Smooth muscle cell (in vitro differentiated cells): ENCODE data around the gene PRPF38B. TPM values are rescaled to one million over a fixed set of nuclear protein-coding genes. Genes with fewer than 3 reads are reported as not detected.
A peak's percentile ranks its signal among the peaks of the same experiment; 100 is the strongest.

Experiments used
- DNase-seq: peaks from one replicate; lab custom pipeline; 2025; ENCODE audit not compliant: unreplicated experiment; lab: John Stamatoyannopoulos, UW
- H2AFZ ChIP-seq: fragments of 200-600 bp; sonication (generic); 2 replicates; pipeline ENCODE4 v1.6.0; 2016; ENCODE audit warnings: antibody characterized with exemption, low read depth, mild to moderate bottlenecking
- H3F3A ChIP-seq: fragments of 200-600 bp; sonication (generic); 2 replicates; pipeline ENCODE4 v1.6.0; 2017; ENCODE audit warnings: antibody characterized with exemption, low read depth
- H3K27ac ChIP-seq: fragments of 200-600 bp; sonication (generic); 2 replicates; pipeline ENCODE4 v1.5.1; 2016; ENCODE audit warnings: low read depth, mild to moderate bottlenecking
- H3K27me3 ChIP-seq: fragments of 200-600 bp; sonication (generic); 2 replicates; pipeline ENCODE4 v1.6.1; 2016; ENCODE audit warnings: low read depth, mild to moderate bottlenecking
- H3K36me3 ChIP-seq: fragments of 200-600 bp; sonication (generic); 2 replicates; pipeline ENCODE4 v1.5.1; 2016; ENCODE audit warnings: low read depth
- H3K4me1 ChIP-seq: fragments of 200-600 bp; sonication (generic); 2 replicates; pipeline ENCODE4 v1.5.1; 2016; ENCODE audit warnings: low read depth
- H3K4me2 ChIP-seq: fragments of 200-600 bp; sonication (generic); 2 replicates; pipeline ENCODE4 v1.6.0; 2016; ENCODE audit warnings: mild to moderate bottlenecking
- H3K4me3 ChIP-seq: fragments of 200-600 bp; sonication (generic); 2 replicates; pipeline ENCODE4 v1.5.1; 2016; ENCODE audit warnings: mild to moderate bottlenecking
- H3K79me2 ChIP-seq: fragments of 200-600 bp; sonication (generic); 2 replicates; pipeline ENCODE4 v1.6.0; 2016; ENCODE audit warnings: low read depth, mild to moderate bottlenecking
- H3K9ac ChIP-seq: fragments of 200-600 bp; sonication (generic); 2 replicates; pipeline ENCODE4 v1.6.0; 2016; ENCODE audit warnings: low read depth
- H3K9me3 ChIP-seq: fragments of 200-600 bp; sonication (generic); replicated peaks from 2 replicates; pipeline ENCODE4 v1.5.1; 2016; ENCODE audit warnings: low read depth
- H4K20me1 ChIP-seq: fragments of 200-600 bp; sonication (generic); 2 replicates; pipeline ENCODE4 v1.6.0; 2016; ENCODE audit warnings: low read depth
- CTCF ChIP-seq: fragments of 200-600 bp; sonication (generic); IDR thresholded peaks from 2 replicates; pipeline ENCODE4 v1.5.1; 2017; ENCODE audit warnings: borderline replicate concordance, mild to moderate bottlenecking, antibody characterized with exemption; ENCODE audit not compliant: insufficient read depth, poor library complexity, severe bottlenecking
- whole genome bisulfite sequencing: methylation state at CpG from one replicate; pipeline ENCODE4 v1.1.7; 2016; ENCODE audit warnings: low lambda C conversion rate; 5-methylcytosine and 5-hydroxymethylcytosine counted together
- polyA plus RNA-seq: library from polyadenylated mRNA; unstranded; fragments of >200 nt; fragmentation: Nextera tagmentation; extraction: Ambion mirVana; gene quantifications from 2 replicates; pipeline ENCODE4 v1.2.1, GENCODE V29; 2016
- total RNA-seq: library from RNA; depleted of rRNA; stranded (reverse); fragments of >200 nt; gene quantifications from 2 replicates; pipeline ENCODE4 v1.2.3, GENCODE V29; 2014

Gene PRPF38B
- total and polyA plus RNA-seq, 2 experiments from 2014 or later = 20.6 to 28.0 TPM

- H3K4me2 ChIP-seq = peak within 1 kb of the TSS; percentile 74
- peaks cover 18% of the 10 kb centered on the region for H3K4me1 ChIP-seq
- H4K20me1 ChIP-seq = no peaks in the 10 kb centered on the region
- no peaks in the 10 kb centered on the region for H3K27me3 ChIP-seq
- H2AFZ ChIP-seq = peak within 1 kb of the TSS; percentile 64
- DNase-seq = no peak
- H3F3A ChIP-seq = no peaks in the 10 kb centered on the region
- no peaks in the 10 kb centered on the region for H3K36me3 ChIP-seq
- no peaks in the 10 kb centered on the region for H3K79me2 ChIP-seq
- peak within 1 kb of the TSS; percentile 22 for H3K27ac ChIP-seq
- WGBS = 34% methylated on average over 9 of the region's 9 CpGs
- H3K4me3 ChIP-seq = no peak within 1 kb of the TSS
- H3K9ac ChIP-seq = no peak within 1 kb of the TSS
- no peaks in the 10 kb centered on the region for H3K9me3 ChIP-seq
- TF ChIP-seq CTCF = no peak
Observed at GRCh38 chr1:108712606-108713150, 20.6 kb downstream of the PRPF38B start, which contains the start of gene FNDC7. TSS of gene FNDC7 (plus strand) at chr1:108712908. CDS start at chr1:108712934, 26 bp downstream.

GRCh38 chr1:108715932-108716331 lies 23.8 kb downstream of the PRPF38B start:
- peaks cover 18% of the 10 kb centered on the region for H3K4me1 ChIP-seq
- no peaks in the 10 kb centered on the region for H3K36me3 ChIP-seq
- H2AFZ ChIP-seq = peak overlapping the region; percentile 69
- no peak for TF ChIP-seq CTCF
- H3K9me3 ChIP-seq = no peaks in the 10 kb centered on the region
- peaks cover 15% of the 10 kb centered on the region for H3F3A ChIP-seq
- H3K27ac ChIP-seq = peak overlapping the region; percentile 73
- 51% methylated on average over 5 of the region's 5 CpGs for WGBS
- H4K20me1 ChIP-seq = no peaks in the 10 kb centered on the region
- DNase-seq = no peak
- H3K4me3 ChIP-seq = no peak overlapping the region
- peak overlapping the region; percentile 43 for H3K4me2 ChIP-seq
- no peaks in the 10 kb centered on the region for H3K27me3 ChIP-seq
- no peak overlapping the region for H3K9ac ChIP-seq
- H3K79me2 ChIP-seq = no peaks in the 10 kb centered on the region

- H3K9me3 ChIP-seq = no peaks in the 10 kb centered on the region
- H3K4me2 ChIP-seq = no peak overlapping the region
- H3F3A ChIP-seq = peaks cover 16% of the 10 kb centered on the region
- no peak overlapping the region for H3K9ac ChIP-seq
- H4K20me1 ChIP-seq = no peaks in the 10 kb centered on the region
- no peaks in the 10 kb centered on the region for H3K79me2 ChIP-seq
- H3K36me3 ChIP-seq = no peaks in the 10 kb centered on the region
- H3K4me1 ChIP-seq = peaks cover 20% of the 10 kb centered on the region
- H3K4me3 ChIP-seq = no peak overlapping the region
- no peaks in the 10 kb centered on the region for H3K27me3 ChIP-seq
- TF ChIP-seq CTCF = no peak
- DNase-seq = no peak
- no peak overlapping the region for H2AFZ ChIP-seq
- 82% methylated on average over 2 of the region's 2 CpGs for WGBS
- peak overlapping the region; percentile 73 for H3K27ac ChIP-seq
Observed at GRCh38 chr1:108716437-108717230, 24.5 kb downstream of the PRPF38B start.
